Cardiac septum (tissue), 1 donor: ENCODE results near the gene MAML2. TPM values are rescaled to one million over a fixed set of nuclear protein-coding genes. Genes with fewer than 3 reads are reported as not detected.

Source experiments
- DNase-seq: peaks from one replicate; pipeline ENCODE4 v3.0.0-alpha.2; 2020; ENCODE audit warnings: low spot score
- intact Hi-C: fragments of 100-400 bp; cut with DNase I; formaldehyde crosslinking; loops from one replicate; pipeline ENCODE4 v1.14.0; 2022
- total RNA-seq: library from RNA; stranded (reverse); fragmentation: NEBNext Ultra II Directional; extraction: Animal tissue kit (Norgen Biotek cat#: 25700); gene quantifications from one replicate; pipeline ENCODE4 v1.2.1, GENCODE V29; 2021
- donor health status: DM: no; HTN: no; CAD: no.

Gene MAML2
- total RNA-seq, 1 donor from 2014 or later = 4.8 TPM

DNA sequence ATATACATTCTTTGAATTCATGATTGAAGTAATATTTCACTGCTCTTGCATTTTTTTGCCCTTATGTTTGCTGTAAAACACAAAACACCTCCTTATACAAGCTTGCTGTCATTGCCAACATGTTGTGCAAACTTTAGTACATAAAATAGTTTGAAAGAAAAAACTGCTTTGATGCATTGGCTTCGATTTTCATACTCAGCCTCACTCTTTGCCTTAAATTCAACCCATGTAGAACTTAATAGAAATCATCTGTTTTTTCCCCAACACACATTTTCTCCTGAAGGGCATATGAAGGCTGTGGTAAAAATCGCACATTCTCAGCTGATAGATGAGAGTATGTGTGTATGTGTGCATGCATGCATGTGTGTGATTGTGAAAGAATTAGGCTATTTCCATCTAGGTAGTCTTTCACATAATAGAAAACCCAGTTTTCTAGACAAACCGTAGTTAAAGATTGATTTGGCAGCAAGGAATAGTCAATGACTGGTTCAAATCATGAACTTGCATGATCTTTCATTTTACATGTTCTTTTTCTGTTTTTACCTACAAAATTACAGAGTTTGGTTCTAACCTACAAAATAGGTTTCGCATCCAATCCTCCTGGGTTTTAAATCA lies 346.3 kb downstream of the MAML2 start:
- no peak for DNase-seq
- intact Hi-C loops = no loop called here

DNA sequence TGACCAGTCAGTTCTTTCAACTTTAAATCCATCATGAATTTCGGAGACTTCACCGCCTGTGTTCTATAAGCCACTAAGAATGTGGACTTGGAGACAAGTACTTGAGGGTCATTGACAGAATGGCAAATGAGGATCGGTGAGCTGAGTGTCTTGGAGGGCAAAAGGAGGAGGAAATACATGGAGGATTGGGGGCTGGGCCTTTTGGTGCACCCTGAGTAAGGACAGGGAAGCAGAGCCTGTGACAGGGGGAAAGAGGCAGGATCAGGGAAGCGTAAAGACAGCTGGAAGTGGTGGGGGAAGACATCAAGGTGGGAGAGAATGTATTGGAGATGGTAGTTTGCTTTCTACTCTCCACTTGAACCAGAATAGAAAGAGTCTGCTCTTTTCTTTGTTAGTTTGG lies 348.7 kb downstream of the MAML2 start:
- intact Hi-C loops = no loop called here
- no peak for DNase-seq

DNA sequence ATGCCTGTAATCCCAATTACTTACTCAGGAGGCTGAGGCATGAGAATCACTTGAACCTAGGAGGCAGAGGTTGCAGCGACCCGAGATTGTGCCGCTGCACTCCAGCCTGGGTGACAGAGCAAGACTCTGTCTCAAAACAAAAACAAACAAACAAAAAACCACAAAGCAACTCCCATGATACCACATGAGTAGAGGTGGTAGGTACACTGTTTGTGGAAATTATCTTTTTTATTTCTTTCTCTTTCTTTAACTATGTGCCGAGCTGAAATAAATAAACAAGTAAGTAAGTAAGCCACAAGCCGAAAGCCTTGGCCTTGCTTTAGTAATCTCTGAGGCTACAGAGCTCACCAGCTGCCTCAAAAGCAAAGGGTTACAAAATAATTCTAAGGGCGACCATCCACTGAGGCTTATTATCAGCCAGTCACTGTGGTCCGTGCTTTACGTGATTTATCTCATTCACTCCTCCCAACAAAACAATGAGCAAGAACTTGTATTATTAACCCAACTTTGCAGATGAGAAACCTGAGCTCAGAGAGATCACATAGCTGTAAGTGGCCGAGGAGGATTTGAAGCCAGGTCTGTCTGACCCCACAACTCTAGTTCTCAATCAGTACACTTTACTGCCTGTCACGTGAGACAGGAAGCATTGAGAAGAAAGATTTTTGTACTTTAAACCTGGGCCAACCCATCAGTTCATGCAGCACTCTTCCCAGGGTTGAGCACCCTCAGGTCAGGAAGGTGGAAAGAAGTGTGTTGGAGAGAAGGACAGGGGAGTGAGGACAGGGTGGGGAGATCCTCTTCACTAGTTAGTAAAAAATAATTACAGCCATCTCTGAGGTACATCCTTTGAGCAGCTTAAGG lies 349.3 kb downstream of the MAML2 start:
- no peak for DNase-seq
- intact Hi-C loops = no loop called here

- intact Hi-C loops = no loop called here
- no peak for DNase-seq
Observed at GRCh38 chr11:95991545-95991944, 351.4 kb downstream of the MAML2 start.

DNA sequence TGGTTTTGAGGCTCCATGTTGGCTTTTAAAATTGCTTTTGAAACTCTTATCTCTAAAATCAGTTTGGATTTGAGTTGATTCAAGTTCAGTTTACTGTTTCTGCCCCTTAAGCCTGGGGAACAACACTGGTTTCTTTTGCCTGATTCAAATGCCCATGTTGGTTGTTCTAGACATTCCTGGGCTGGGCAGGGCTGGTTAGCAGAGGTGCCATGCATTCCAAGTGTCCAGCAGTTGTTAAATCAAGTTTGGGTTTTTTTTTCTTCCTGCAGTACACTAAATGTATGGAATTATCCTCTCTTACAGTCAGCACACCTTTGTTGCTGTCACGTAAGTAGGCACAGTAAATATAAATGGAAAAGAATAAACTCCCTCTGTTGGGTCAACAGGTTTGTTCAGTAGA lies 351.9 kb downstream of the MAML2 start:
- intact Hi-C loops = no loop called here
- DNase-seq = no peak

- intact Hi-C loops = no loop called here
- DNase-seq = no peak
Observed at GRCh38 chr11:95989780-95990179, 353.2 kb downstream of the MAML2 start.

DNA sequence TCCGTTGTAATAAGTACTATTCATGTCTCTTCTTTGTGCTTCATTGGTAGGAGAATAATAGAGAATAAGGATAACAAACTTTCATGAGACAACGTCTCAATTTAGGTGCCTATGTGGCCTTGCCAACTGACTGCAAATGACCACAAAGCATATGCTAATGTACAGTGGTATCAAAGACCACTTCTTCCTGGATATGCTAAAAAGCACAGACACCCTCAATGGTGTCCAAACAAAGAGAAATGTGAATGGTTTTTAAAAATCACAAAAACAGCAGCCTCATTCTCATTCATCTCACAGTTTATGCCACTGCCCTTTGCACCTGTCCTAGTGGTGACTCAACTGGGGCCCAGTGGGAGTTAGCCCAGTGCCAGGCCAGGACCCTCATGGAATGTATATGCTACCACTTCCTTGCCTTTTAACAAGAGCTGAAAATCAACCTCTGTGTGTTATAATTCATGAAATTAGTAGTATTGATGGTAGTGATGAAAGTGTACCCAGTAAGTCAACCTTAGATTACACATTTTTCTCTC lies 353.9 kb downstream of the MAML2 start:
- intact Hi-C loops = no loop called here
- DNase-seq = no peak

DNA sequence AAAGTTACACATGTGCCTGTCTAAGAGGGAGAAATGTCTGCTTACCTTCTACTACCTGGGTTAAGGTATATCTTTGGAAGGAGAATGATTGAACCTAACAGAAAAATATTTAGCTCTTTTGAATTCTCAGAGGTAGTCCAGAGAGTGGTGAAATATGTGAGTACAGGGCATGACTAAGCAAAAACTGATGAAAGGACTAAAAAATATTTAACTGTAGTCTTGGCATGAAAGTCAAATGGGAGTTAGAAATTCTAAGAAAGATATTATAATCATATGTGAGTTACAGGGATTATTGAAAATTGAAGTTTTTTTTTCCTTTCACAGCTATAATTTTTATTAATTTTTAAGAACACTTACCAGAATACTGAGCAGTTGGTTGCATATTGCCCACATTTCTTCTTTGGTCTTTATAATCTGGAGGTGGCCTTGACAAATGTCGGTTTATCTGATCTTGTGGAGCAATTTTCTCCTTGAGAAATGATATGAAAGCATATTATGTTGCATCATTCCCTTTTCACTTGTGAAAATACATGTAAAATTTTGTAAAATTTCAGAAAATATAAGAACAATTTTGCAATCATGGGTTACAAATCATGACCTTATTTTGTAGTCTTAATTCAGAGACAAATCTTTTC lies 357.7 kb downstream of the MAML2 start:
- DNase-seq = no peak
- intact Hi-C loops = no loop called here

DNA sequence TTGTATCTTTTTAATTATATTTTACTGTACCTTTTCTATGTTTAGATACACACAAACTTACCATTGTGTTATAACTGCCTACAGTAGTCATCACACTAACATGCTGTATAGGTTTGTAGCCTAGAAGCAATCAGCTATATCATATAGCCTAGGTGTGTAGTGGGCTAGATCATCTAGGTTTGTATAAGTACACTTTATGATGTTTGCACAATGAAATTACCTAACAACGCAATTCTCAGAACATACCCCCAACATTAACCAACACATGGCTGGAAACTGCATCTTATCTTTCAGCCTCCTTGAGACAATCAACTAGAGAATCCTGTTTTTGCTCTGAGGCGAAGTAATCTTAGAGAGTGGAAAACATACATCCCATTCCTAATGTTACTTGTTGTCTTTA lies 358.9 kb downstream of the MAML2 start:
- no peak for DNase-seq
- intact Hi-C loops = no loop called here

- DNase-seq = no peak
- intact Hi-C loops = no loop called here
Observed at GRCh38 chr11:95977534-95978174, 365.3 kb downstream of the MAML2 start.

DNA sequence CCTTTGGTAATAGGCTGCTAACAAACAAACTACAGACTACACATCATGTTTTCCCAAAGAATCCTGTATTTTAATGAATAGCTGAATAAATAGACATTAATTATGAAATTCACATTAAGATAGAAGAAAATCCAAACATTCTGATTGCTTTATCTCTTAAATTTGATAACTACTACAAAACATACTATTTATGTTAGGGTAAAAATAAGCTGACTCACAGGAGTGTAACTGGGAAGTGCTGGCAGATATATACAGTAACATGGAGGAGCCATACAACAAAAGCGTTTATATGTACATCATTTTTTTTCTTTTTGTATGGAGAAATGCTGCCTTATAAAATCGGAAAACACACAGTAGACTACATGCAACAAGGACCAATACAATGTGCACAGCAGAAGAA lies 366.4 kb downstream of the MAML2 start:
- intact Hi-C loops = no loop called here
- no peak for DNase-seq

GRCh38 chr11:95975343-95975742 lies 367.7 kb downstream of the MAML2 start:
- intact Hi-C loops = no loop called here
- no peak for DNase-seq

GRCh38 chr11:95972060-95972459 lies 370.9 kb downstream of the MAML2 start:
- DNase-seq = no peak
- intact Hi-C loops = no loop called here

DNA sequence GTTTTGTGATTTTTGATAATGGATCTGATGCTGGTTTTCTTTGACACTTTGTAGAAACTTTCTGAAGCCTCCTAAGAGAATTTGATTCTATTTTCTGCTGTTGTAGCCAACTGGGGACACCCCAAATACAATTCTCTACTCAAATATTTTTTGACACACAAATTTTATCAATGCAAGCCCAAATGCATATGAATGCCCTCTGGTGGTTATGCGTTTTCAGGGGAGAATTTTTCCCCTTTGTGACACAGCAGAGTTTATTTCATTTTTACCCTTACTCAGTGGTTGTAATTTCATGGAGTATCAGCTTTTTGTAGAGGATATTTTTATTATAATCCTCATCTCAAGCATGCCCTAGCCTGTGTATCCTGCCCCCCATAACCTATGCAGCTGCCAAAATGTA lies 374.4 kb downstream of the MAML2 start:
- intact Hi-C loops = loop anchor here (10.0 kb wide), 1 partner anchor 114 kb away; no protein-coding TSS in a partner anchor
- no peak for DNase-seq

- no peak for DNase-seq
- intact Hi-C loops = loop anchor here (10.0 kb wide), 1 partner anchor 109 kb away; no protein-coding TSS in a partner anchor
Observed at GRCh38 chr11:95964281-95964680, 378.7 kb downstream of the MAML2 start.

DNA sequence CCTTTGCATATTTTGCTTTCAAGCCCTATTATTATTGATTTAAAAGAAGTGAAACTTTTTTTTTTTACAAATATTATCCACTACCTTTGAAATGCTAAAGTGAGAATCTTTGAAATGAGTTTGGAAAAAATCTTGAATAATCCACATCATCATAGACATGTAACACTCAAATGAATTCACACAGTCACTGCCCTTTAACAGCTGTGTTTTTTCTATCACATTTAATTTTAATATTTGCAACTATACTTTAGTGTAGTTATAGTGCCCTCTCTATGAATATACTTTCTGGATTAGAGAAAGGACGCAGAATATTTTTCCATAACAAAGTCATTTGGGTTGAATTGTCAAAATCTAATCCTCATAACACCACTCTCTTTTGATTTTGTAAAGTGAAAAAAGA lies 381.2 kb downstream of the MAML2 start:
- intact Hi-C loops = loop anchor here (10.0 kb wide), 1 partner anchor 107 kb away; no protein-coding TSS in a partner anchor
- DNase-seq = no peak

- intact Hi-C loops = no loop called here
Observed at GRCh38 chr11:95950905-95951304, 392.1 kb downstream of the MAML2 start.

GRCh38 chr11:95948637-95949036 lies 394.4 kb downstream of the MAML2 start:
- DNase-seq = no peak
- intact Hi-C loops = no loop called here

More at GRCh38 chr11:95950905-95951304, 392.1 kb downstream of the MAML2 start:
- DNase-seq = no peak

DNA sequence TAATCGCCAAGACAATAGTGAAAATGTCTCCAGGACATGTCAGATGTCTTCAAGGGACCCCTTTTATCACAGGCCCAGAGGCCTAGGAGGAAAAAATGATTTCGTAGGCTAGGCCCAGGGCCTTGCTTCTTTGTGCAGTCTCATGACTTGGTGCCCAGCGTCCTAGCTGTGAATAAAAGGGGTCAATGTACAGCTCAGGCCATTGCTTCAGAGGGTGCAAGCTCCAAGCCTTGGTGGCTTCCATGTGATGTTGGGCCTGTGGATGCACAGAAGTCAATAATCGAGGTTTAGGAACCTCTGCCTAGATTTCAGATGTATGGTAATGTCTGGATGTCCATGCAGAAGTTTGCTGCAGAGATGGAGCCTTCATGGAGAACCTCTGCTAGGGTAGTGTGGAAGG lies 398.4 kb downstream of the MAML2 start:
- intact Hi-C loops = no loop called here
- no peak for DNase-seq

- no peak for DNase-seq
- intact Hi-C loops = no loop called here
Observed at GRCh38 chr11:95943546-95943945, 399.4 kb downstream of the MAML2 start.
